ENCODE measurements around the gene TP53RK.

The TP53RK gene

DNA sequence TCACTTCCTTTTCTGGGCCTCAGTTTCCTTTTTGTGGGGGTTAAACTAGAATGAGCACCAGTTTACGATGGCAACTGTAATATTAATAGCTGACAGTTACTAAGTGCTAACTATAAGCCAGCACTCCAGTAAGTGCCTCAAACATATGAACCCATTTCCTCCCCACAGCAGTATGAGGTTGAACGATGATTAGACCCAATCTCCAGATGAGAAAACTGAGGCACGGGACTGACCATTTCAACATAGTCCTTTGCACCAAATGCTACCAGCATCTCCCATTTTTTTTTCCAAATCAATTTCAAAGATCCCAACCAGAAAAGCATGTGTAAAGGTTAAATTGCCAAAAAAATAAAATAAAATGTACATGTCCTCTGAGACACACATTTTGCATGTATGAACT is 45.1 kb downstream of the TP53RK start:
- H3K27me3 Mint-ChIP-seq (ENCODE audit: low read depth, poor library complexity) = peaks cover 22% of the 10 kb centered on the region
- H3K27ac Mint-ChIP-seq = no peak overlapping the region
- H3K4me1 Mint-ChIP-seq = no peaks in the 10 kb centered on the region
- no peaks in the 10 kb centered on the region for H3K36me3 Mint-ChIP-seq (ENCODE audit: low read depth)
- no peak for DNase-seq
- no peaks in the 10 kb centered on the region for H3K9me3 Mint-ChIP-seq
- TF ChIP-seq, protein P1, sequence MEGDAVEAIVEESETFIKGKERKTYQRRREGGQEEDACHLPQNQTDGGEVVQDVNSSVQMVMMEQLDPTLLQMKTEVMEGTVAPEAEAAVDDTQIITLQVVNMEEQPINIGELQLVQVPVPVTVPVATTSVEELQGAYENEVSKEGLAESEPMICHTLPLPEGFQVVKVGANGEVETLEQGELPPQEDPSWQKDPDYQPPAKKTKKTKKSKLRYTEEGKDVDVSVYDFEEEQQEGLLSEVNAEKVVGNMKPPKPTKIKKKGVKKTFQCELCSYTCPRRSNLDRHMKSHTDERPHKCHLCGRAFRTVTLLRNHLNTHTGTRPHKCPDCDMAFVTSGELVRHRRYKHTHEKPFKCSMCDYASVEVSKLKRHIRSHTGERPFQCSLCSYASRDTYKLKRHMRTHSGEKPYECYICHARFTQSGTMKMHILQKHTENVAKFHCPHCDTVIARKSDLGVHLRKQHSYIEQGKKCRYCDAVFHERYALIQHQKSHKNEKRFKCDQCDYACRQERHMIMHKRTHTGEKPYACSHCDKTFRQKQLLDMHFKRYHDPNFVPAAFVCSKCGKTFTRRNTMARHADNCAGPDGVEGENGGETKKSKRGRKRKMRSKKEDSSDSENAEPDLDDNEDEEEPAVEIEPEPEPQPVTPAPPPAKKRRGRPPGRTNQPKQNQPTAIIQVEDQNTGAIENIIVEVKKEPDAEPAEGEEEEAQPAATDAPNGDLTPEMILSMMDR (IDR thresholded peaks at IDR 0.05) = no peak
- H3K4me3 Mint-ChIP-seq = no peak overlapping the region

DNA sequence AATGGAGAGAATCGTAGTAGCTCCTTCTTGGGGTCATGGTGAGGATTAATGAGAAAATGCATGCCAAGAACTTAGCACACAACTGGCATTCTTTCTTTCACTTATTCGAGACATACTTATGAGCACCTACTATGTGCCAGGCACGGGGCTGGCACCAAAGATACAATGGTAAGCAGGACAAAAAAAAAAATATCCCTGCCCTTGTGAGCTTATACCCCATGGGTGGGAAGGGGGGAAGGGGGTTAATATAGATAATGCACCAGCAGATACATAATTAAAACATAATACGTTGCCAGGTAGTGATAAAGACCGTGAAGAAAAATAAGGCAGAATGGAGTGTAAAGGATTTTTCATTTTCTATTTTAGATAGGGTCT is 46.3 kb downstream of the TP53RK start:
- TF ChIP-seq, protein P1 (IDR thresholded peaks at IDR 0.05) = no peak
- Mint-ChIP-seq H3K27me3 (ENCODE audit: low read depth, poor library complexity) (peaks cover 17% of the 10 kb centered on the region), H3K4me1 (no peaks in the 10 kb centered on the region), H3K27ac (no peak overlapping the region), H3K4me3 (no peak overlapping the region), H3K36me3 (ENCODE audit: low read depth) (no peaks in the 10 kb centered on the region), H3K9me3 (no peaks in the 10 kb centered on the region)
- no peak for DNase-seq

DNA sequence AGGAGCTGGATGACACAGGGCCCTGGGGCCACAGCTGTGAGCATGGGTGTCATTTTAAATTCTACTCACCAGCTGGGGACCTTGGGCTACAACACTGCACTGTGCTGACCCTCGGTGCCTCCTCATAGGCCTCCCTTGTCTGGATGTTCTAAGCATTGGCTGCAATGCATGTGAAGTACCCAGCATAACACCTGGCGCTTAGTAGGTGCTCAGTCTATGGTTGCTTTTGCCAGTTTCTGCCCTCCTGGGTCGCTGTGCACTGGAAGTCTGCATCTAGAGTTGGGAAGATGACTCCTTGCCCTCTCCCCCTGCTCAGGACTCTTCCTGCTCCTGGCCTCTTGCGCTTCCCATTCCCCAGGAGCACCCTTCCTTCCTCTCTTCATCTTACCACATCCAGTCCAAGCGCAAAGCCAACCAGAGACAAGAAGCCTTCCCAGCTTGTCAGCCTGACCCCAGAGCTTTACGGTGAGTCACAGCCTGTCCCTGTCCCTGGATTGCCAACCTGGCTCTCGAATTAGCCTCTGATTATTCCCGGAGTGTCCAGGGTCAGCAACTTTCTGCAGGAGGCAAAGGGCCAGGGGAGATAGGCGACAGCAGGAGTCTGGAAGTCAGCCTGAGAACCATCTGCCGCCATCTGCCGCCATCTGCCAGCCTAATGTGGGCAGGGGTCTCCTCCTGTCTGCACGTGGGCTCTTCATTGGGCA is 46.8 kb downstream of the TP53RK start:
- Mint-ChIP-seq H3K4me1 (no peaks in the 10 kb centered on the region), H3K36me3 (ENCODE audit: low read depth) (no peaks in the 10 kb centered on the region), H3K4me3 (no peak overlapping the region), H3K9me3 (no peaks in the 10 kb centered on the region), H3K27ac (no peak overlapping the region), H3K27me3 (ENCODE audit: low read depth, poor library complexity) (peaks cover 13% of the 10 kb centered on the region)
- no peak for DNase-seq
- TF ChIP-seq, protein P1 (IDR thresholded peaks at IDR 0.05) = no peak

DNA sequence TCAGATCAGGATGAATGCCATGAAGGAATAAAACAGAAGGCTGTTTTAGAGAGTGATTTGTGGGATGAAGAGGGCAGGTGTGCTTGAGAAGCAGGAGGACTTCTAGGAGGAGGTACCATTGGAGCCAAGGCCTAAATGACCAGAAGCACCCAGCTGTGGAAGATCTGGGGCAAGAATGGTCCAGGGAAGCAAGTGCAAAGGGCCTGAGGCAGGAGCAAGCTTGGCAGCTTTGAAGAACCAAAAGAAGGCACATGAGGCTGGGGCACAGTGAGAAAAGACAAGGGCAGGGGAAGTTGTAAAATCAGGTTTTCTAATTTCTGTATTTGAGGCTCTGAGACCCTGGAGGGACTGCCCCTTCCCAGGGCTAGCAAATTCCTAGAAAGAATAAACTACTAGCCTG is 47.8 kb downstream of the TP53RK start:
- no peak for DNase-seq
- Mint-ChIP-seq H3K4me3 (no peak overlapping the region), H3K4me1 (no peaks in the 10 kb centered on the region), H3K9me3 (no peaks in the 10 kb centered on the region), H3K27me3 (ENCODE audit: low read depth, poor library complexity) (peaks cover 10% of the 10 kb centered on the region), H3K36me3 (ENCODE audit: low read depth) (no peaks in the 10 kb centered on the region), H3K27ac (no peak overlapping the region)
- TF ChIP-seq, protein P1 (IDR thresholded peaks at IDR 0.05) = no peak

DNA sequence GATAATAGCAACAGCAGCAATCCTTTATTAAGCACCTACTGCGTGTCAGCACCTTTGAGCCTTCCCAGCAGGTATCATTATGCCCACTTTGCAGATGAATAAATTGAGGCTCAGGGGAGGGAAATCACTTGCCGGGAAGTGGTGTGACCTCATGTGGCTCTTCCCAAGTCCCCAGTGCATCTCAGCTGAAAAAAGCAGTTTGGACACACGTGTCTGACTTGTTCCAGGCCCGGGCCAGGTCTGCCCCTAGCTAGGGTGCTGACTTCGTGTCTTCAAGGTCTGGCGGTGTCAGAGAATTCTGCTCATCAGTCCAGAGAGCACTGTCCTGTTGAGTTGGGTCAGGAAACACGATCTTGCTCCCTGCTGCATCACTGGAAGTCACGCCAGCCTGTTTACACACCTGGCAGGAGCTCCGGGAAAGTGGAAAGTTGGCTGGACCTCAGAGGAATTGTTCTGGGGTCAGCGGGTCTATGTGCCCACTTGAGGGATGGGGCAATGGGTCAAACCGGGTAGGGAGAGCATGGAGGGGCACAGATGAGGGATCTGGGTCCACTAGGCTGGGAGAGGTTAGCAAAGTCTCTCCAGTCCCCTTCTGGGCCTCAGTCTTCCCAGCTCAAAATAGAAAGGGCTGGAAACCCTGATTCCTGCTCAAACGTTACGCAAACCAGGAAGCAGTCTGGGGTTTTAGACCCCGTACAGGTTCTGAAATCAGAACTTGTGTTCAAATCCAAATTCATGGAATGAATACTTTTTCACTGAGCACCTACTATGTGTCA is 48.5 kb downstream of the TP53RK start:
- H3K27ac Mint-ChIP-seq = peak overlapping the region; percentile 19
- no peak overlapping the region for H3K4me3 Mint-ChIP-seq
- no peaks in the 10 kb centered on the region for H3K4me1 Mint-ChIP-seq
- no peaks in the 10 kb centered on the region for H3K9me3 Mint-ChIP-seq
- H3K27me3 Mint-ChIP-seq (ENCODE audit: low read depth, poor library complexity) = peaks cover 4% of the 10 kb centered on the region
- TF ChIP-seq, protein P1 (IDR thresholded peaks at IDR 0.05) = no peak
- no peaks in the 10 kb centered on the region for H3K36me3 Mint-ChIP-seq (ENCODE audit: low read depth)
- DNase-seq = no peak
